A673 (cell line): ENCODE data around the gene KRT77.

Experiments used
- EZH2 ChIP-seq: fragments of 200-600 bp; sonication (generic); IDR thresholded peaks from 2 replicates; pipeline ENCODE4 v1.6.1; 2017; ENCODE audit warnings: borderline replicate concordance, low read depth, mild to moderate bottlenecking, mixed read lengths, antibody characterized with exemption, low read length; ENCODE audit not compliant: poor library complexity, severe bottlenecking
- TF ChIP-seq, protein P1 (sequence below): fragments of 300-800, 200-600 bp; sonication (generic); conservative IDR thresholded peaks from 2 replicates; pipeline ENCODE4 v1.5.1; 2017; ENCODE audit warnings: low read depth, mild to moderate bottlenecking, antibody characterized with exemption, low read length, moderate library complexity, mixed read lengths

DNA sequence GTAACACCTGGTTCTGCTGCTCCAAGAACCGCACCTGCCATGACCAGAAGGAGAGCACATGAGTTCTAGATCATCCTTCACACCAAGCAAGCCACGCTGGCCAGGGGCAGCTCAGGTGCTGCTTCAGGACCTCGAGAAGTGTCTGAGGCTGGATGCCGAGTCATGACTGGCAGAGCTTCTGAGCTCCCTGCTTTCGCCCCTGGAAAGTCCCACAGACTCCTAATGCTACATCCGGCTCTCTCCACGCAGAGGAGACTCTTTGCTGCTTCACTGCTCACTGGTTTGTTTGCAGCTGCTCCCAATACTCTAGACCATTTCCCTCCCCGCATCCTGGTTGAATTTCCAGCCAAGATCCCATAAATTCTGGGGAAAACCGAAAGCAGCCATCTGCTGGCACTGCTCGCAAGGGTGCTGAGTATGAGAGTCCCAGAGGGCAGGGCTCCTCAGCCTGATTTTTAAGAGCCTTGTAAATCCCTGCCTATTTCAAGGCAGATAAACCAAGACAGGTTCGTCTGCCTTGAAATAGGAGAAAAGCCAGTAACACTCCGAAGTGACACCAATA lies 52.7 kb downstream of the KRT77 start:
- no peak for TF ChIP-seq EZH2
- TF ChIP-seq, protein P1, sequence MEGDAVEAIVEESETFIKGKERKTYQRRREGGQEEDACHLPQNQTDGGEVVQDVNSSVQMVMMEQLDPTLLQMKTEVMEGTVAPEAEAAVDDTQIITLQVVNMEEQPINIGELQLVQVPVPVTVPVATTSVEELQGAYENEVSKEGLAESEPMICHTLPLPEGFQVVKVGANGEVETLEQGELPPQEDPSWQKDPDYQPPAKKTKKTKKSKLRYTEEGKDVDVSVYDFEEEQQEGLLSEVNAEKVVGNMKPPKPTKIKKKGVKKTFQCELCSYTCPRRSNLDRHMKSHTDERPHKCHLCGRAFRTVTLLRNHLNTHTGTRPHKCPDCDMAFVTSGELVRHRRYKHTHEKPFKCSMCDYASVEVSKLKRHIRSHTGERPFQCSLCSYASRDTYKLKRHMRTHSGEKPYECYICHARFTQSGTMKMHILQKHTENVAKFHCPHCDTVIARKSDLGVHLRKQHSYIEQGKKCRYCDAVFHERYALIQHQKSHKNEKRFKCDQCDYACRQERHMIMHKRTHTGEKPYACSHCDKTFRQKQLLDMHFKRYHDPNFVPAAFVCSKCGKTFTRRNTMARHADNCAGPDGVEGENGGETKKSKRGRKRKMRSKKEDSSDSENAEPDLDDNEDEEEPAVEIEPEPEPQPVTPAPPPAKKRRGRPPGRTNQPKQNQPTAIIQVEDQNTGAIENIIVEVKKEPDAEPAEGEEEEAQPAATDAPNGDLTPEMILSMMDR: no peak
